ENCODE results near the gene UFSP1. TPM values are rescaled to one million over a fixed set of nuclear protein-coding genes. Genes with fewer than 3 reads are reported as not detected.
"Not testable (repeated sequence)": the region's sequence is repeated elsewhere in the genome, so short reads cannot be mapped to it uniquely, and the experiment has no call there.

UFSP1 gene
- polyA plus RNA-seq = 1 to 10 TPM; 3.3 to 6.2 (median 3.5) TPM

- WGBS, 3 donors = 2 to 4% (median 4%) methylated on average over 68 to 73 of the region's 73 CpGs
- no peak within 1 kb of the TSS for H3K27ac ChIP-seq (ENCODE audit: low read depth, low read length)
Measured at GRCh38 chr7:100888988-100889750, at the start of gene UFSP1. UFSP1 (minus strand) TSS chr7:100889715; CDS start chr7:100889271, 444 bp downstream.

DNA sequence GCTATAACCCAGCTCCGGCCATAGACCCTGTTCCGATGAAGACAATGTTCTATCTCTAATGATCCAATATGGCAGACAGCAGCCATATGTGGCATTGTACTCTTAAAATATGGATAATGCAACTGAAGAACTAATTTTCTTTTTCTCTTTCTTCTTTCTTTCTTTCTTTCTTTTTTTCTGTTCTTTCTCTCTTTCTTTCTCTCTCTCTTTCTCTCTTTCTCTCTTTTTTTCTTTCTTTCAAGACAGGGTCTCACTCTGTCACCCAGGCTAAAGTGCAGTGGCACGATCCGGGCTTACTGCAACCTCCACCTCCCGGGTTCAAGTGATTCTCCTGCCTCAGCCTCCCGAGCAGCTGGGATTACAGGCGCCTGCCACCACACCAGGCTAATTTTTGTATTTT lies 46.7 kb upstream of the UFSP1 start:
- H3K27ac ChIP-seq (ENCODE audit: low read depth, low read length) = not testable (repeated sequence)
- WGBS, 3 donors = 86 to 92% (median 89%) methylated on average over 7 of the region's 7 CpGs

DNA sequence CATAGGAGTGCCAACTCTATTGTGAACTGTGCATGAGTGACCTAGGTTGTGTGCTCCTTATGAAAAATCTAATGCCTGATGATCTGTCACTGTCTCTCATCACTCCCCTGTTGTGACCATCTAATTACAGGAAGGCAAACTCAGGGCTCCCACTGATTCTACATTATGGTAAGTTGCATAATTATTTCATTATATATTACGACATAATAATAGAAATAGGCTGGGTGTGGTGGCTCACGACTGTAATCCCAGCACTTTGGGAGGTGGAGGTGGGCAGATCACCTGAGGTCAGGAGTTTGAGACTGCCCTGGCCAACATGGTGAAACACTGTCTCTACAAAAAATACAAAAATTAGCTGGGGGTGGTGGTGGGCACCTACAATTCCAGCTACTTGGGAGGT lies 45.9 kb upstream of the UFSP1 start:
- WGBS, 3 donors = 56 to 70% (median 57%) methylated on average over 2 of the region's 2 CpGs
- not testable (repeated sequence) for H3K27ac ChIP-seq (ENCODE audit: low read depth, low read length)

GRCh38 chr7:100933734-100934133 lies 44.2 kb upstream of the UFSP1 start:
- H3K27ac ChIP-seq (ENCODE audit: low read depth, low read length) = no peak overlapping the region
- WGBS, 3 donors = 51 to 54% (median 52%) methylated on average over 4 of the region's 4 CpGs

DNA sequence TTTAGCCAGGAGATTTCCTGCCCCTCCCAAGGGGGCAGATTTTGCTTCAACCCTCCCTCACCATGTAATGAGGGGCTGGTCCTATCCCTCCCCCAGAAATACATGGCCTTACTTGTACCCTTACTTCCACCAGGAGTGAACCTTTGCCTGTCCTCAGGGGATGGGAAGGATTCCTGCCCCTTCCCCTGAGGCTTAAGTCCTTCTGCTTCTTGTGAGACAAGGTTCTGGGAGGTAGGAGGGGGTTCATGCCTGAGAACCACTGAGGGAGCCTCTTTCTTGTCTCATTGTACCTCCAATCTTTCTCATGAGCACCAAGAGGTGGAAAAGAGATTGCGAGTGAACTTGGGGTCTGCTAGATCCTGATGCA lies 40.3 kb upstream of the UFSP1 start:
- no peak overlapping the region for H3K27ac ChIP-seq (ENCODE audit: low read depth, low read length)
- 83 to 94% (median 88%) methylated on average over 1 of the region's 1 CpG for WGBS, 3 donors

- not testable (repeated sequence) for H3K27ac ChIP-seq (ENCODE audit: low read depth, low read length)
- 53 to 59% (median 55%) methylated on average over 4 of the region's 4 CpGs for WGBS, 3 donors
Measured at GRCh38 chr7:100923616-100924015, 34.1 kb upstream of the UFSP1 start.

- H3K27ac ChIP-seq (ENCODE audit: low read depth, low read length) = no peak overlapping the region
Measured at GRCh38 chr7:100921039-100921438, 31.5 kb upstream of the UFSP1 start.

DNA sequence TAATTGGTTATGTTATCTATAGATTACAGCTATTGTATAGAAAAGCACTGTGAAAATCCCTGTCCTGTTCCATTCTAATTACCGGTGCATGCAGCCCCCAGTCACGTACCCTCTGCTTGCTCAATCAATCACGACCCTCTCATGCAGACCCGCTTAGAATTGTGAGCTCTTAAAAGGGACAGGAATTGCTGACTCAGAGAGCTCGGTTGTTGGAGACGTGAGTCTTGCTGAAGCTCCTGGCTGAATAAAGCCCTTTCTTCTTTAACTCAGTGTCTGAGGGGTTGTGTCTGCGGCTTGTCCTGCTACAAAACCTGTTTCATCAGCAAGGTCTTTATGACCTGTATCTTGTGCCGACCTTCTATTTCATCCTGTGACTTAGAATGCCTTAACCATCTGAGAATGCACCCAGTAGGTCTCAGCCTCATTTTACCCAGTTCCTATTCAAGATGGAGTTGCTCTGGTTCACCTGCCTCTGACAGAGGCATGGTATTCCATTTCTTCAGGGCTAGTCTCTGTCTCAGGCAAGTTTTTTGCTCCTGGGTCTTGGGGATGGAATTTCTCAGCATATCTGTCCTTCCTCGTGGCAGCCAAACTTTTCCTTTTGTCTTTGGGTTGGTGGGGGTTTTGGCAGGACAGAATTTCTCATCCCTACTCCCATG lies 30.4 kb upstream of the UFSP1 start:
- H3K27ac ChIP-seq (ENCODE audit: low read depth, low read length) = not testable (repeated sequence)
- WGBS, 3 donors = 64 to 74% (median 72%) methylated on average over 9 of the region's 9 CpGs

DNA sequence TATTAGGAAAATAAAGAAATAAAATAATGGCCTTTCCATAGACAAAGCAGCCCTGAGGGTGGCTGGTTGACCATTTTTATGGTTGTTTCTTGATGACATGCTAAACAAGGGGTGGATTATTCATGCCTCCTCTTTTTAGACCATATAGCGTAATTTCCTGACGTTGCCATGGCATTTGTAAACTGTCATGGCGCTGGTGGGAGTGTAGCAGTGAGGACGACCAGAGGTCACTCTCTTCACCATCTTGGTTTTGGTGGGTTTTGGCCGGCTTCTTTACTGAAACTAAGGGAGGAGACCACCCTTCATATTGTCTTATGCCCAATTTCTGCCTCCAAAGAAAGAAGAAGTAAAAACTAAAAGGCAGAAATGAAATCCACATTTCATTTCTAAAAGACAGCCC lies 29.8 kb upstream of the UFSP1 start:
- not testable (repeated sequence) for H3K27ac ChIP-seq (ENCODE audit: low read depth, low read length)
- WGBS, 3 donors = 83 to 92% (median 86%) methylated on average over 5 of the region's 5 CpGs

- no peak overlapping the region for H3K27ac ChIP-seq (ENCODE audit: low read depth, low read length)
- WGBS, 3 donors = 81 to 89% (median 85%) methylated on average over 8 of the region's 8 CpGs
Measured at GRCh38 chr7:100914879-100915447, 25.4 kb upstream of the UFSP1 start.

- no peak overlapping the region for H3K27ac ChIP-seq (ENCODE audit: low read depth, low read length)
- WGBS, 3 donors = 64 to 93% (median 87%) methylated on average over 15 of the region's 15 CpGs
Measured at GRCh38 chr7:100914208-100914878, 24.8 kb upstream of the UFSP1 start.

DNA sequence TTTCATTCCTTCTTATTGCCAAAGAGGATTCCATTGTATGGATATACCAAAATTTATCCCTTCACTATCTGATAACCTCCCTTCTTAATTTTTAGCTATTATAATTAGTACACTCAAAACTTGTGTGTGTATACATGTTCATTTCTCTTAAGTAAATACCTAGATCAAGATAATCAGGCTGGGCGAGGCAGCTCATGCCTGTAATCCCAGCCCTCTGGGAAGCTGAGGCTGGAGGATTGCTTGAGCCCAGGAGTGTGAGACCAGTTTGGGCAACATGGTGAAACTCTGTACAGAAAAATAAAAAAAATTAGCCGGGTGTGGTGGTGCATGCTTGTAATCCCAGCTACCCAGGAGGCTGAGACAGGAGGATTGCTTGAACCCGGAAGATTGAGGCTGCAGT lies 22.0 kb upstream of the UFSP1 start:
- no peak overlapping the region for H3K27ac ChIP-seq (ENCODE audit: low read depth, low read length)
- WGBS, 3 donors = 80 to 95% (median 89%) methylated on average over 3 of the region's 3 CpGs

DNA sequence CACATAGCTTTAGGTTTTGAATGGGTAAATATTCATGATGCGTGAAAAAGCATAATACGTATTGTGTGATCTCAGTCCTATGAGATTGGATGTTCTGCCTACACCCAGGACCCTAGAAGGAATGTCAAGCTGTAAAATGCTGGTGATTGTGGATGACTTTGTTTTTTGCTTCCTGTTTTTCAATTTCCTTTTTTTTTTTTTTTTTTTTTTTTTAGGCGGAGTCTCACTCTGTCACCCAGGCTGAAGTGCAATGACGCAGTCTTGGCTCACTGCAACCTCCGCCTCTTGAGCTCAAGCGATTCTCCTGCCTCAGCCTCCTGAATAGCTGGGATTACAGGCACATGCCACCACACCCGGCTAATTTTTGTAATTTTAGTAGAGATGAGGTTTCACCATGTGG lies 20.9 kb upstream of the UFSP1 start:
- 59 to 84% (median 69%) methylated on average over 5 to 7 of the region's 7 CpGs for WGBS, 3 donors
- not testable (repeated sequence) for H3K27ac ChIP-seq (ENCODE audit: low read depth, low read length)

GRCh38 chr7:100908512-100908911 lies 19.0 kb upstream of the UFSP1 start:
- H3K27ac ChIP-seq (ENCODE audit: low read depth, low read length) = no peak overlapping the region
- 94 to 97% (median 96%) methylated on average over 5 of the region's 5 CpGs for WGBS, 3 donors

- 84 to 91% (median 89%) methylated on average over 7 of the region's 7 CpGs for WGBS, 3 donors
- H3K27ac ChIP-seq (ENCODE audit: low read depth, low read length) = no peak overlapping the region
Measured at GRCh38 chr7:100902638-100903037, 13.1 kb upstream of the UFSP1 start.

- WGBS, 3 donors = 50 to 78% (median 69%) methylated on average over 5 of the region's 5 CpGs
- no peak overlapping the region for H3K27ac ChIP-seq (ENCODE audit: low read depth, low read length)
Measured at GRCh38 chr7:100901921-100902332, 12.4 kb upstream of the UFSP1 start.

DNA sequence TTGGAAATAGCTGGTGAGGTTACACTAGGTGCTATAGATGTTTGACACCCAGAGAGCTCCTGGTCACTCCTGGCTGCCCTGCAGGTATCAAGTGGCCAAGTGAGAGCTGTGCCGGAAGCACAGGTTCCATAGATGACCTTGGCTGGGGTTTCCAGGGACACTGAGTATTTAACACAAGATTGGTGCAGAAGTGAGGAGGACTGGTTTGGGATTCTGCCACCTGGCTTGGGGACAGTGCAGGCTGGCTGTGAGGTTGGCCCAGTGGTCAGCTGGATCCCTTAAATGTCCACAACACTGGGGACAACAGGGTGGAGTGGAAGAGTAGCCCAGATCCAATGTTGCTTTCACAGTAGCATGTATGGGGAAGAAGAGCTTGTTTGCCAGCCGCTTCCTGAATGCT lies 11.5 kb upstream of the UFSP1 start:
- WGBS, 3 donors = 70 to 90% (median 86%) methylated on average over 2 of the region's 2 CpGs
- no peak overlapping the region for H3K27ac ChIP-seq (ENCODE audit: low read depth, low read length)

DNA sequence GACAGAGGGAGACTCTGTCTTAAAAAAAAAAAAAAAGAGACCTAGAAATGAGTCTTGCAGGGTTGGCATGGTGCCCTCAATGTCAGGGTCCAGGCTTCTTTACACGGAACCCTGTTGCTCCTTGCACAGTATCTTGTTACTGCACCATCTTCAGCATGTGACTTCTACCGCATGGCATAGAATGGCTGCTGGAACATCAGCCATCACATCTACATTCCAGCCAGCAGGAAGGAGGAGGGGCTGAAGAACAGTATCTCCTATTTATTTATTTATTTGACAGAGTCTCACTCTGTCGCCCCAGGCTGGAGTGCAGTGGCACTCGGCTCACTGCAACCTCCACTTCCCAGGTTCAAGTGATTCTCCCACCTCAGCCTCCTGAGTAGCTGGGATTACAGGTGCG lies 9.9 kb upstream of the UFSP1 start:
- WGBS, 3 donors = 89 to 96% (median 92%) methylated on average over 5 of the region's 5 CpGs
- H3K27ac ChIP-seq (ENCODE audit: low read depth, low read length) = no peak overlapping the region

DNA sequence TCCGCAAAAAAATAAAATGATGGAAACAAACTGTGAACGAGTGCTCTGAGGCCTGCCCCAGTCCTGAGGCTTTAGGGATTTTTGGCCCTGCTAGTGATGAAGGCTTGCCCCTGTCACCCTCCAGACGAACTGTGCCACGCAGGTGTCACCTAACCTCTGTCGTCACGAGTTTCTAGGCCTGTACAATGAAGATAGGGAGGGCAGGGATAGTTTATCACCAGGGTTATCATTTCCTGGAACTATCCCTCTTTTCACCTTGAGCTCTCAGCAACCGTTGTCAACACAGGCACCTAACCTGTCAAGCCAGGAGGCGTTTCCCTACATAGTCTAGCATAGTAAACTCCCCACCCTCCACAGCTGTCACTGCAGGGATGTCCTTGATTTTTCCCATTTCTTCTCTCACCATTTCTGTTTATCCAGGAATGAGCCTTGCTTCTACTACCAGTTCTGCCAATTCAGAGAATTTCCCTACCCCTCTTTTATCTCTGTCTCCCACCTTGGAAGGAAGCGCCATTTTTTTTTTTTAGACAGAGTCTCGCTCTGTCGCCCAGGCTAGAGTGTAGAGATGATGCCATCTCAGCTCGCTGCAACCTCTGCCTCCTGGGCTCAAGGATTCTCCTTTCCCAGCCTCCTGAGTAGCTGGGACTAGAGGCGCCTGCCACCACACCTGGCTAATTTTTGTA lies 8.4 kb upstream of the UFSP1 start:
- 56 to 75% (median 75%) methylated on average over 13 of the region's 13 CpGs for WGBS, 3 donors
- H3K27ac ChIP-seq (ENCODE audit: low read depth, low read length) = no peak overlapping the region
